Kasumi-1 (cell line): ENCODE results near the gene LTBP4.
A peak's percentile ranks its signal among the peaks of the same experiment; 100 is the strongest.

Source experiments
- DNase-seq, 2 experiments: peaks; one replicate each; lab custom pipeline; 2025; lab: John Stamatoyannopoulos, UW

Gene LTBP4

DNA sequence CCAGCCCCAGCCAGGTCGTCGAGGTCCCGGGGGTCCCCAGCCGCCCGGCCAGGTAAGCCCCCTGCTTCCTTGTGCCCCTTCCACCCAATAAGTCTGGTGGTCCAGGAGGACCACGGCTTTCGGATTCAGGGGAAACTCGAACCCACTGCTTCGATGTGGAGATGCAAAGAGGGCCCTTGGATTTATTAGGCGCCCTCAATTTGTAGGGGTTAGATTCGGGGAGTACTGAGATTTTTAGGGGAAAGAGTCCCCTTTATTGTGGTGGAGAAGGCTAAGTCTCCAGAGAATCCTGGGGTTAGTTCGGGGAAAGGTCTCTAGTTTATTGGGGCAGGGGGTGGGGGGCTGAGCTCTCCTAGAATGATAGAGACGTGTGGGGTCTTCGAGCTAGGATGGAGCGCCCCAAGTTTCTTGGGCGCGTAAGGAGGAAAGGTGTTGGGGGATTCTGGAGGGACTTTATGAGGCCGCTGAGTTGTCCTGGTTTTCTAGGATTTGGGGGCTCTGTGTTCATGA, 3.8 kb upstream of the LTBP4 start:
- no peak for DNase-seq

DNA sequence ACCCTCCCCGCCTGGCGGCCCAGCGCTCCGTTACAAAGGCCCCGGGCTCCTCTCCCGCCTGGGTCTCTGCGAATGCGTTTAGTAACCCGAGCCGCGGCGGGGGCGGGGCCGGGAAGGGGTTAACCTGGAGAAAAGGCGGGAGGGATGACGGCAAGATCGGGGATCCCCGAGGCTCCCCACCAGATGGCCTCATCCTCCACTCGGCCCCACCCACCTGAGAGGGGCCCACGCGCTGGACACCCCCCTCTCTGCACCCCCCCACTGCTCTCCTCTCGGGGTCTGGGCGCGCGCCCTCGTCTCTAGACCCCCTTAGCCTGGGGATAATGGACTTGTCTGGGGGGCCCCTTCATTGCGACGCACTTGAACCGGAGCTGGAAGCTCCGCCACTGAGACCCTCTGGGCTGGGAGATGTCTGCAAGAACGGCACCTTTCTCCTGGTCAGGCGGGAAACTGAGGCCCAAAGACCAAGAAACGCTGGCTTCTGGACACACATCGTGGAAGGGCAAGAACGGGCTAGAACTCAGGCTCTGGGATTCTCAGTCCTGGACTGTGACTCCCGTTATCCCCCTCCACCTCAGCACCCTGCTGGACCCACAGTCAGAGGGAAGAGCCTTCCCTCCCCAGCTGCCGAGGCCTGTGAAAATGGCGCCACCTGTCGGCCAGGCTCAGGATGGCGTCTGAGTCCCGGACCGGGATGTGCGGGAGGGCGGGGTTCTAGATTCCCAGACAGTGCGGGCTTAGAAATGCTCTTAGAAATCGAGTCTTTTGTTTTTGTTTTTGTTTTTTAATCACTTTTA, 2.9 kb upstream of the LTBP4 start:
- DNase-seq = peak; percentile 72 to 77

DNA sequence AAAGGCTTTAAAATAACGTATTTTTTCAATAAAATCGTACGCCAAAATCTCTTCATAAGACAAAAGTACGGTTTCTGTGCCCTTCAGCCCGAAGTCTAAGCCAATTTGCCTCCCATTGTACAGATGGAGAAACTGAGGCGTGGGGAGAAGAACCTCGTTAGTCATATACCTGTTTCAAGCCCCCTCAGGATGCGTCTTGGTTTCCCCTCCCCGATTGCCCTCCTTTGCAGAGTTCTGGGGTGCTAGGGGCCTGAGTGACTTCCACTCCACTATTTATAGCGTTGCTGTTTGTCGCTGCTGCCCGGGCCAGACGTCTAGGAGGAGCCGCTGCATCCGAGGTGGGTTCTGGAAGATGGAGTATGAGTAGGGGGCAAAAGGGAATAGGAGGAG, 2.3 kb upstream of the LTBP4 start:
- no peak for DNase-seq

DNA sequence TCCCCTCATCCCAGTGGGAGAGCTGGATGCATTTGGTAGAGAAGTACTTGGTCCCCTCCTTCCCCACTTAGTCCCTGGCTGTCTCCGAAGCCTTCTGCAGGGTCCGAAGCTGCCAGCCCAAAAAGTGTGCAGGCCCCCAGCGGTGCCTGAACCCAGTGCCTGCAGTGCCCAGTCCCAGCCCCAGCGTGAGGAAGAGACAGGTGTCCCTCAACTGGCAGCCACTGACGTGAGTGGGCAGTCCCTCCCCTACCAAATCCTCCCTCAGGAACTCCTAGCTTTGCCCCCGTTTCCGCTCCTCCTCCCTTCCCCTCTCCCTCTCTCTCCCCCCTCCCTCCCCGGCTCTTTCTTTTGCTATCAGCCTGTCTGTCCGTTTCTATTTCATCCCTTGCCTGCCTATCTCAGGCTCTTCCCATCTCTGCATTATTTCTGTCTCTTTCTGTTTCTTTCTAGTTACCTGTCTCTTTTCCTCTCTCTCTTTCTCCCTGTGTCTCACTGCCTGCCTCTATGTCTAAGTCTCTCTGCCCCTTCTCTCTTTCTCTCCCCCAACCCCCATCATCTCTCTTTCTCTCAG, 1.8 kb upstream of the LTBP4 start:
- peak in 1 of 2 experiments; percentile 9 for DNase-seq

DNA sequence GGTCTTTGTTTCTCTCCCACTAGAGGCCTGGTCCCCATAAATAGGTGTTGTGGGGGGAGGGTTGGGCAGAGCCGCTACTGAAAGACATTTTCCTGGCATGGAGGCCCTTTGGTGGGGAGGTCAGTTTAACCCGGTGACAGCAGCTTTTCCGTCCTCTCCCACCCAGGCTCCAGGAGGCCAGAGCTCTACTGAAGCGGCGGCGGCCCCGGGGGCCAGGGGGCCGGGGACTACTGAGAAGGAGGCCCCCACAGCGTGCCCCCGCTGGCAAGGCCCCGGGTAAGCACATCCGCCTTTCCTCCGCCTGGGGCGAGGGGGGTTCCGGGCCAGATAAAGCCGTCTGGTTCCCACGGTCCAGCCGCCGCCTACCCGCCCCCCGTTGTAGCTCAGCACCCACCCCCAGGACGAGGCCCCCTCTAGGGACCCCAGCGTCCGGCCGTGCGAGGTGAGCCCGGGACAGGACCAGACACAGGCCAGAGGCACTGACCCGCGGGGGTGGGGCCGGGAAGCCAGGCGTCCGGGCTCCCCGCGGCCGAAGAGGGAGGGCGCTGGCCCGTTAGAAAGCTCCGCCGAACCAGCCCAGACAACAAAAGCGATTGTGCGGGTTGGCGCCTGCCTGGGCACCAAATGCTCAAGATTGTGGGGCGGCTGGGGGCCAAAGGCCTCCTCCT, 1.1 kb upstream of the LTBP4 start:
- no peak for DNase-seq

DNA sequence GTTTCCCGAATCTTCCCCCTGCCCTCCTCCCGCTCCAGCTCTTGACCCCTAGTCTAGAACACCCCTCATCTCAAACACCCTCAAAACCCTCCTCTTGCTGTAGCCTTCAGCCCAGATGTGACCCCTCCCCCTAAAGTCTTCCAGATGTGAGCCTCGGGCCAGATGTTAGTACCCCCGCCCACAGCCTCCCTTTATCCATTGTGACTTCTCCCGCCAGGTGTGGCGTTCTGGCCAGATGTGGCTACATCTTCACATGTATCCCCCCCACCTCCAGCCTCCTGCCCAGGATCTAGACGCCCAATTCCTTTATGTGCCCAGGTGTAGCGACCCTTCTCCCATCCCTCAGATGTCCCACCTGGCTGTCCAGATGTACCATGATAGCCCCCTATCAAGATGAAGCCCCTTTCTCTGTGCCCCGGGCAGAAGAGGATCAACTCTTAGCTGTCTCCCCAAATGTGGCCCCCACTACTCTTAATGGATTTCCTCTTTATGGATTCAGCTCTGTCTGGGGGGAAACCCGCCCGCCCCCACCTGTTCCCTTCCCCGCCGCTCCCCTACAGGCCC, 517 bp upstream of the LTBP4 start:
- peak in 1 of 2 experiments; percentile 10 for DNase-seq

GRCh38 chr19:40603071-40603388, 1.9 kb downstream of the LTBP4 start:
- no peak for DNase-seq

DNA sequence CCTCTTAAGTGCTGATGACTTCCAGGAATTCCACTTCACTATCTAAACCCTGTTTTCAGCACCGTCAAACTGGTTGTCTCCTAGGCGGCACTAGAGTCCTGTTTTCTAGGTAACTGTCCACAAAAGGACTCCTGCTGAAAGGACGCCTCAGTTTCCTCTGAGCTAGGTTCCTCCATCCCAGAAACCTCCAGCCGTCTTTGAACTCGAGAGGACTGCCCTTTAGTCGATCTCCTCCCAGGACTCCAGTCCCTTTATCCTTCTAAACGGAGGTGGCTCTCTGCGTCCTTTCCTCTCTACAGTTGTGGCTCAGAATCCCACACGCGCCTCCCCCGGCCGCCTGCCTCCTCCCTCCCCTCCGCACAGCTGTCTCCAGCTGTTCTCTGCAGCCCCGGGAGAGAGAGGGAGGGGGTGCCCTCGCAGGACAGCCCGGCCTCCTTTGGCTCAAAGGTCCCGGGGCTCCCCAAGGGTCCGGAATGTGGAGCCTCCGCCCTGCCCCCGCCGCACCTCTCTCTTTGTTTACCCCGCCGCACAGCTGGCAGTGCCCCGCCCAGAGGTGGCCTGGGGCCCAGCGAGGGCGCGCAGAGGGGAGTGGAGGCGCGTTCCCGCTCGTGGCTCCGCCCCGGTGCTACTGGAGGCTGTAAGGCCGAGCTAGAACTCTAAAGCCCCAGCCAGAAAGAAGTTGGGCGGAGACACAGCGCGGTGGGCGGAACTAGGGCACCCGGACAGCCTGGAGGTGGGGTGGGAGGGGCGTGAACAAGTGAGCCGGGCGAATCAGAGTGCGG, 2.4 kb downstream of the LTBP4 start:
- DNase-seq = peak; percentile 80 to 98

- peak in 1 of 2 experiments; percentile 98 for DNase-seq
These were observed 3.0 kb downstream of the LTBP4 start for GRCh38 chr19:40604171-40604646.

DNA sequence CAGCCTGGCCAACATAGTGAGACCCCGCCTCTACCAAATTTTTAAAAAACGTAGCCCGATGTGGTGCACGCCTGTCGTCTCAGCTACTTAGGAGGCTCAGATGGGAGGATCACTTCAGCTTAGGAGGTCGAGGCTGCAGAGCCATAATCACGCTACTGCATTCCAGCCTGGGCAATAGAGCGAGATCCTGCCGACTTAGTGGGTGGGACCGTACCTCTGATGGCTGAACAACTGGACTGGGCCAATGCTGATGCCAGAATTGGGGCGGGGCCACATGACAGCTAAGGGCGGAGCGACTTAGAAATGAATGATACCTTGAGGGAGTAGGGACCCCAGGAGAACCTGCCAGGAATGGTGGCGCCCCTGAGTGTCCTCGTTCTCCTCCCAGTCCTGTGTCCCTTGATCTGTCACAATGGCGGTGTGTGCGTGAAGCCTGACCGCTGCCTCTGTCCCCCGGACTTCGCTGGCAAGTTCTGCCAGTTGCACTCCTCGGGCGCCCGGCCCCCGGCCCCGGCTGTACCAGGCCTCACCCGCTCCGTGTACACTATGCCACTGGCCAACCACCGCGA, 3.6 kb downstream of the LTBP4 start:
- no peak for DNase-seq

GRCh38 chr19:40605216-40605971, 4.2 kb downstream of the LTBP4 start:
- DNase-seq = peak; percentile 61 to 72

DNA sequence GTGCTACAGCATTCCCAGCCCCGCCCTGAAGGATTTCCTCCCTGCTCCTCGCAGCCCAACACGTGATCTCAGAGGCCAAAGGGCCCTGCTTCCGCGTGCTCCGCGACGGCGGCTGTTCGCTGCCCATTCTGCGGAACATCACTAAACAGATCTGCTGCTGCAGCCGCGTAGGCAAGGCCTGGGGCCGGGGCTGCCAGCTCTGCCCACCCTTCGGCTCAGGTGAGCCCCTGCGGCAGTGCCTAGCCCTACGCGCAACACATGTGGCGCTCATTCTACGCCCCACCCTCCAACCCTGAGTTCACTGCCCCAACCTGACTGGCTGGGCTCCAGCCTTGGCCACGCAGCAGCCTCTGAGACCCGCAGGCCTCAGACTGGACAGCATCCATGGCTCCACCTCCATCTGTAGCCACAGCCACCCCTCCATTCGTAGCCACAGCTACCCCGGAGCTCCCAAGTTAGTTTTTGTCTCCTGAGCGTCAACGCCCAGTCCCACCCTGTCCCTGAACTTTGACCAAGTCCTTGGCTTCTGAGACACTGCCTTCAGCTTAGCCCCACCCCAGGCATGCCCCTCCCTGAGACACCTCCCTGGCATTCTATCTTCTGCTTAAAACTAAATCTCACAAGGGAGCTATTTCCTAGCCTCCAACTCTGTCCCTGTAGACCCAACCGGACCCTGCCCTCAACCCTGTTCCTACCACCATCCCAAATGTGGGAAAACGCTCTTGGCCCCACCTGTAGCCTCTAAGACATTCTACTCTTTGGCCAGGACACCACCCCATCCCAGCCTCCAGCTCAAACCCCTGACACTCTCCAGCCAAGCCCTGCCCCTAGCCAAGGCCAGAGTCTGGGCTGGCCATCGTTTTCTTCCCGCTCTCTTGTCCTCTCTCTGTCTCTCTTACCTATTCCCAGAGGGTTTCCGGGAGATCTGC, 6.4 kb downstream of the LTBP4 start:
- DNase-seq = no peak

GRCh38 chr19:40608240-40608621, 7.1 kb downstream of the LTBP4 start:
- no peak for DNase-seq

DNA sequence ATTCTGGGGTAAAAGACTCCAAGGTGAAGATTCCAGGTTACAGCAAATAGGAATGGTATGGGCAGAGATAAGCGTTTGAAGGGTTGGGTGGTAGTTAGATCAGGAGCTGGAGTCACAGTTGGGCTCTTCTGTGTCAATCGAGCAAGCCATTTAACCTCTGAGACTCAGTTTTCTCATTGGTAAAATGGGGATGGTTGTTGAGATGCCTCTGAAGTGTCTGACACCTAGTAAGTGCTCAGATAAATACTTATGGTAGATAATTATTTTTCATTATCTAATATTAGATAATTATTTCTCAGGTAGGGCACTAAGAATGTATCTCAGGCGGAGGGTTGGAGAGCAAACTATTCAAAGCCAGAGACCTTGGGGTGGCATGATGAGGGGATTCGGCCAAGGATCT, 7.8 kb downstream of the LTBP4 start:
- no peak for DNase-seq

DNA sequence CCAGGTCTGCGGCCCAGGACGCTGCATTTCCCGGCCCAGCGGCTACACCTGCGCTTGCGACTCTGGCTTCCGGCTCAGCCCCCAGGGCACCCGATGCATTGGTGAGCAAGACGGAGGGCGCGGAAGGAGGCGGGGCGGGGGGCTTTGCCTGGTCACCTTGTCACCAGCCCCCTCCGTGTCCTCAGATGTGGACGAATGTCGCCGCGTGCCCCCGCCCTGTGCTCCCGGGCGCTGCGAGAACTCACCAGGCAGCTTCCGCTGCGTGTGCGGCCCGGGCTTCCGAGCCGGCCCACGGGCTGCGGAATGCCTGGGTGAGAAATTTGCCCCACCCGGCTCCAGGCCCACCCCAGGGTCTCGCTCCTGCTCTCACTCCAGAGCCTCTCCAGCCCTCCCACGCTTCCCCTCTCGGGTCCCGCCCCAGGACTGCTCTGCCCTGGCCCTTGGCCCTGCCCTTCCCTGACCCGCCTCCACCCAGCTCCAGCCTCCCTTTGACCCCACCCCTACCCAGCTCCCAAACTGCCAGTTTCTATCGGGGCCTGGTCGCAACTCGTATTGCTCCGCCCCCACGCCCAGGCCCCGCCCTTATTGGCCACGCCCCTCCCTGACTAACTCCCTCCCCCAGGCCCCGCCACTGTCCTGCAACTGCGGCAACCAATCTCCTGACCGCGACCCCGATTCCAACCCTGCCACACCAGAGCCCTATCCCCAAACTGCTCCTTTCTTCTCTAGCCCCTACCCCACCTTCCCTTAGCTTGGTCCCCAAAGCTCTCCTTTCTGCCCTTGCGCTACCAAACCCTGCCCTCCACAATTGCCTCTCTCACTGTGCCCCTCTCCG, 8.6 kb downstream of the LTBP4 start:
- peak; percentile 82 to 85 for DNase-seq

- peak; percentile 16 to 53 for DNase-seq
These were observed 9.4 kb downstream of the LTBP4 start for GRCh38 chr19:40610396-40611064.

DNA sequence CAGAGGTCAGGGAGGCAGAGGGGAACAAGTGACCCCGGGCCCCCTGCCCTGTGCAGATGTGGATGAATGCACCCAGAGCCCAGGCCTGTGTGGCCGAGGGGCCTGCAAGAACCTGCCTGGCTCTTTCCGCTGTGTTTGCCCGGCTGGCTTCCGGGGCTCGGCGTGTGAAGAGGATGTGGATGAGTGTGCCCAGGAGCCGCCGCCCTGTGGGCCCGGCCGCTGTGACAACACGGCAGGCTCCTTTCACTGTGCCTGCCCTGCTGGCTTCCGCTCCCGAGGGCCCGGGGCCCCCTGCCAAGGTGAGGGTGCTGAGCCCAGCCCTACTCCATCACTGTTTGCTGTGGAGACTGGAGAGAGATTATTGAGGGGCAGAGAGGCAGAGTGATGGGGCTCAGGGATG, 9.9 kb downstream of the LTBP4 start:
- DNase-seq = peak in 1 of 2 experiments; percentile 20
